ENCODE results near the gene MED9. TPM values are rescaled to one million over a fixed set of nuclear protein-coding genes. Genes with fewer than 3 reads are reported as not detected.

The MED9 gene
- total and polyA plus RNA-seq, 7 donors: 9.7 to 17.9 (median 15.3) TPM

- 51 to 86% methylated on average over 2 of the region's 2 CpGs for WGBS, 2 donors
- no peak for DNase-seq
- H3K27me3 ChIP-seq: no peaks in the 10 kb centered on the region
- H3K9me3 ChIP-seq: no peaks in the 10 kb centered on the region
- no peak overlapping the region for H3K27ac ChIP-seq
- intact Hi-C loops (cut with DNase I): no loop called here
- H3K4me1 ChIP-seq: no peaks in the 10 kb centered on the region
- no peak overlapping the region for H3K4me3 ChIP-seq
- H3K36me3 ChIP-seq: peaks cover 0 to 50% (median 14%) of the 10 kb centered on the region in 4 donors
- TF ChIP-seq POLR2AphosphoS5 (IDR thresholded peaks at IDR 0.05) (no peak), CTCF (IDR thresholded peaks at IDR 0.05) (no peak), EP300 (IDR thresholded peaks at IDR 0.05) (no peak), POLR2A (IDR thresholded peaks at IDR 0.05) (no peak)
Measured at GRCh38 chr17:17487998-17488397, 11.2 kb downstream of the MED9 start.

GRCh38 chr17:17491031-17491471 is 14.3 kb downstream of the MED9 start:
- no peak for TF ChIP-seq POLR2AphosphoS5 (IDR thresholded peaks at IDR 0.05)
- Histone ChIP-seq H3K9me3 (no peaks in the 10 kb centered on the region), H3K36me3 (peaks cover 0 to 46% (median 14%) of the 10 kb centered on the region in 4 donors), H3K4me1 (peaks cover 0 to 18% (median 17%) of the 10 kb centered on the region in 4 donors), H3K4me3 (no peak overlapping the region), H3K27ac (no peak overlapping the region), H3K27me3 (peaks cover 0 to 11% (median 0%) of the 10 kb centered on the region in 3 donors)
- 81 to 94% methylated on average over 10 of the region's 10 CpGs for WGBS, 2 donors
- intact Hi-C loops (cut with DNase I): no loop called here
- DNase-seq: peak; percentile 40

GRCh38 chr17:17491546-17491988 is 14.8 kb downstream of the MED9 start:
- H3K4me1 ChIP-seq: peaks cover 0 to 19% (median 18%) of the 10 kb centered on the region in 4 donors
- peak; percentile 59 for DNase-seq
- intact Hi-C loops (cut with DNase I): no loop called here
- TF ChIP-seq POLR2A (IDR thresholded peaks at IDR 0.05) (no peak), POLR2AphosphoS5 (IDR thresholded peaks at IDR 0.05) (no peak)
- 82 to 89% methylated on average over 17 of the region's 17 CpGs for WGBS, 2 donors
- H3K4me3 ChIP-seq: no peak overlapping the region
- no peak overlapping the region for H3K27ac ChIP-seq
- peaks cover 0 to 11% (median 0%) of the 10 kb centered on the region in 3 donors for H3K27me3 ChIP-seq
- H3K36me3 ChIP-seq: peaks cover 0 to 41% (median 14%) of the 10 kb centered on the region in 4 donors
- H3K9me3 ChIP-seq: no peaks in the 10 kb centered on the region

GRCh38 chr17:17492085-17492484 is 15.3 kb downstream of the MED9 start:
- no peaks in the 10 kb centered on the region for H3K9me3 ChIP-seq
- H3K4me3 ChIP-seq: no peak overlapping the region
- intact Hi-C loops (cut with DNase I): no loop called here
- 87 to 88% methylated on average over 11 of the region's 11 CpGs for WGBS, 2 donors
- DNase-seq: peak; percentile 30
- peaks cover 0 to 22% (median 21%) of the 10 kb centered on the region in 4 donors for H3K4me1 ChIP-seq
- TF ChIP-seq CTCF (IDR thresholded peaks at IDR 0.05) (no peak), POLR2A (IDR thresholded peaks at IDR 0.05) (no peak), EP300 (IDR thresholded peaks at IDR 0.05) (no peak), POLR2AphosphoS5 (IDR thresholded peaks at IDR 0.05) (no peak)
- H3K27me3 ChIP-seq: peaks cover 0 to 11% (median 0%) of the 10 kb centered on the region in 3 donors
- peaks cover 0 to 39% (median 14%) of the 10 kb centered on the region in 4 donors for H3K36me3 ChIP-seq
- H3K27ac ChIP-seq: no peak overlapping the region

GRCh38 chr17:17492571-17492970 is 15.8 kb downstream of the MED9 start:
- DNase-seq: peak; percentile 26
- Histone ChIP-seq H3K4me1 (peaks cover 0 to 24% (median 23%) of the 10 kb centered on the region in 4 donors), H3K4me3 (no peak overlapping the region), H3K9me3 (no peaks in the 10 kb centered on the region), H3K27me3 (peaks cover 0 to 11% (median 0%) of the 10 kb centered on the region in 3 donors), H3K27ac (no peak overlapping the region), H3K36me3 (peaks cover 0 to 35% (median 12%) of the 10 kb centered on the region in 4 donors)
- 86 to 92% methylated on average over 9 of the region's 9 CpGs for WGBS, 2 donors
- intact Hi-C loops (cut with DNase I): no loop called here
- TF ChIP-seq CTCF (IDR thresholded peaks at IDR 0.05) (no peak), POLR2A (IDR thresholded peaks at IDR 0.05) (no peak), POLR2AphosphoS5 (IDR thresholded peaks at IDR 0.05) (no peak), EP300 (IDR thresholded peaks at IDR 0.05) (no peak)
